Measurements from ENCODE around the gene ERF. TPM values are rescaled to one million over a fixed set of nuclear protein-coding genes. Genes with fewer than 3 reads are reported as not detected.
A peak's percentile ranks its signal among the peaks of the same experiment; 100 is the strongest.

Gene ERF
- total RNA-seq, 1 donor from 2014 or later: 51.6 TPM

DNA sequence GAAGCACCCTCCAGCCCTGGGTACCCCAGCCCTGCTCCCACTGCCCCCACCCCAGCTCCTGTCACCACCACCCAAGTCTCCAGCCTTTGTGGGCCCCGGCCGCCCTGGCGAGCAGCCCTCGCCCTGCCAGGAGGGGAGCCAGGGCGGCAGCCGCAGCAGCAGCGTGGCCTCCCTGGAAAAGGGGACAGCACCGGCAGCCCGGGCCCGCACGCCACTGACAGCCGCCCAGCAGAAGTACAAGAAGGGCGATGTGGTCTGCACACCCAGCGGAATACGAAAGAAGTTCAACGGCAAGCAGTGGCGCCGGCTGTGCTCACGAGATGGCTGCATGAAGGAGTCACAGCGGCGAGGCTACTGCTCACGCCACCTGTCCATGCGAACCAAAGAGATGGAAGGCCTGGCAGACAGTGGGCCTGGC lies 18.1 kb upstream of the ERF start:
- H3K9me3 ChIP-seq: no peaks in the 10 kb centered on the region
- H3K4me1 ChIP-seq: peaks cover 21 to 45% of the 10 kb centered on the region in 2 donors
- DNase-seq (ENCODE audit: low spot score in 2 of 2): no peak
- TF ChIP-seq, protein P1, sequence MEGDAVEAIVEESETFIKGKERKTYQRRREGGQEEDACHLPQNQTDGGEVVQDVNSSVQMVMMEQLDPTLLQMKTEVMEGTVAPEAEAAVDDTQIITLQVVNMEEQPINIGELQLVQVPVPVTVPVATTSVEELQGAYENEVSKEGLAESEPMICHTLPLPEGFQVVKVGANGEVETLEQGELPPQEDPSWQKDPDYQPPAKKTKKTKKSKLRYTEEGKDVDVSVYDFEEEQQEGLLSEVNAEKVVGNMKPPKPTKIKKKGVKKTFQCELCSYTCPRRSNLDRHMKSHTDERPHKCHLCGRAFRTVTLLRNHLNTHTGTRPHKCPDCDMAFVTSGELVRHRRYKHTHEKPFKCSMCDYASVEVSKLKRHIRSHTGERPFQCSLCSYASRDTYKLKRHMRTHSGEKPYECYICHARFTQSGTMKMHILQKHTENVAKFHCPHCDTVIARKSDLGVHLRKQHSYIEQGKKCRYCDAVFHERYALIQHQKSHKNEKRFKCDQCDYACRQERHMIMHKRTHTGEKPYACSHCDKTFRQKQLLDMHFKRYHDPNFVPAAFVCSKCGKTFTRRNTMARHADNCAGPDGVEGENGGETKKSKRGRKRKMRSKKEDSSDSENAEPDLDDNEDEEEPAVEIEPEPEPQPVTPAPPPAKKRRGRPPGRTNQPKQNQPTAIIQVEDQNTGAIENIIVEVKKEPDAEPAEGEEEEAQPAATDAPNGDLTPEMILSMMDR (IDR thresholded peaks at IDR 0.05): no peak
- intact Hi-C loops (cut with DNase I): no loop called here
- no peaks in the 10 kb centered on the region for H3K27me3 ChIP-seq
- peak overlapping the region in 1 of 2 donors; percentile 97 for H3K27ac ChIP-seq
- H3K36me3 ChIP-seq: peaks cover 35 to 36% of the 10 kb centered on the region in 2 donors
- no peak overlapping the region for H3K4me3 ChIP-seq

DNA sequence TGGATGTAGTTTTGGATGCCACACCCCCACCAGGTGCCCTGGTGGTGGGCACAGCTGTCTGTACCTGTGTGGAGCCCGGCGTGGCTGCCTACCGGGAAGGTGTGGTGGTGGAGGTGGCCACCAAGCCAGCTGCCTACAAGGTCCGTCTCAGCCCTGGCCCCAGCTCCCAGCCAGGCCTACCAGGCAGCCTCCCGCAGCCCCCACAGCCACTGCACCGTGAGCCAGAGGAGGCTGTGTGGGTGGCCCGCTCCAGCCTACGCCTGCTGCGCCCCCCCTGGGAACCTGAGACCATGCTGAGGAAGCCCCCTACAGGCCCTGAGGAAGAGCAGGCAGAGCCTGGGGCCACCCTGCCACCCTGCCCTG lies 17.6 kb upstream of the ERF start:
- no peak overlapping the region for H3K4me3 ChIP-seq
- intact Hi-C loops (cut with DNase I): no loop called here
- H3K27me3 ChIP-seq: no peaks in the 10 kb centered on the region
- DNase-seq (ENCODE audit: low spot score in 2 of 2): no peak
- H3K9me3 ChIP-seq: no peaks in the 10 kb centered on the region
- peak overlapping the region in 1 of 2 donors; percentile 97 for H3K27ac ChIP-seq
- H3K4me1 ChIP-seq: peaks cover 16 to 45% of the 10 kb centered on the region in 2 donors
- TF ChIP-seq, protein P1 (IDR thresholded peaks at IDR 0.05): no peak
- peaks cover 35 to 36% of the 10 kb centered on the region in 2 donors for H3K36me3 ChIP-seq

DNA sequence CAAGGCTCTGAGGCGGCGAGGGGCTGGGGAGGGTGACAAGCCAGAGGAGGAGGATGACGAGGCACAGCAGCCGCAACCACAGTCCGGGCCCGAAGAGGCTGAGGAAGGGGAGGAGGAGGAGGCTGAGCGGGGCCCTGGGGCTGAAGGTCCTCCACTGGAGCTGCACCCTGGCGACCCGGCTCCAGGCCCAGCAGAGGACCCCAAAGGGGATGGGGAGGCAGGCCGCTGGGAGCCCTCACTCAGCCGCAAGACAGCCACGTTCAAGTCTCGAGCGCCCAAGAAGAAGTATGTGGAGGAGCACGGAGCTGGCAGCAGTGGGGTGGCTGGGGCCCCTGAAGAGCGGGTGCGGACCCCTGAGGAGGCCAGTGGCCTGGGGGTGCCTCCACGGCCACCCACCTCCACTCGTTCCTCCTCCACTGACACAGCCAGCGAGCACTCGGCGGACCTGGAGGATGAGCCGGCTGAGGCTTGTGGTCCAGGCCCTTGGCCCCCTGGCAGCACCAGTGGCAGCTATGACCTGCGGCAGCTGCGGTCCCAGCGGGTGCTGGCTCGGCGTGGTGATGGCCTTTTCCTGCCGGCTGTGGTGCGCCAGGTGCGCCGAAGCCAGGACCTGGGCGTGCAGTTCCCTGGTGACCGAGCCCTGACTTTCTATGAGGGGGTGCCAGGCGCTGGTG lies 17.1 kb upstream of the ERF start:
- H3K4me1 ChIP-seq: peaks cover 11 to 40% of the 10 kb centered on the region in 2 donors
- intact Hi-C loops (cut with DNase I): no loop called here
- no peaks in the 10 kb centered on the region for H3K9me3 ChIP-seq
- peak in 1 of 2 donors; percentile 60 for DNase-seq (ENCODE audit: low spot score in 2 of 2)
- TF ChIP-seq, protein P1 (IDR thresholded peaks at IDR 0.05): no peak
- H3K4me3 ChIP-seq: no peak overlapping the region
- H3K27me3 ChIP-seq: no peaks in the 10 kb centered on the region
- H3K27ac ChIP-seq: peak overlapping the region; percentile 95 to 97
- peaks cover 35 to 36% of the 10 kb centered on the region in 2 donors for H3K36me3 ChIP-seq

DNA sequence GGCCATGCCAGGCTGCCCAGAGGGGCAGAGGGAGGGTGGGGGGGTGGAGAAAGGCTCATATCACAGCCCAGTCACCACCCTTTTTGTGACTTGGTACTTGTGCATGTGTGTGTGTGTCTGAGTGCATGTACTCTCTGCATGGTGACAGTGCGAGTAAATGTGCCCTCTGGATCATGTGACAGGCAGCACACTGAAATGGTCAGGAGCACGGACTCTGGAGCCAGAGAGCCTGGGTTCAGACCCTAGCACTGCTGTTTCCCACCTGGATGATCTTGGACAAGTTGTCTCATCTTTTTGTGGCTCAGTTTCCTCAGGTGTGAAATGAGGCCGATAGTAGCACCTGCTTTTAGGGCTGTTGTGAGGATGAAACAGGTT lies 16.1 kb upstream of the ERF start:
- no peaks in the 10 kb centered on the region for H3K27me3 ChIP-seq
- peak overlapping the region; percentile 95 to 97 for H3K27ac ChIP-seq
- intact Hi-C loops (cut with DNase I): no loop called here
- DNase-seq (ENCODE audit: low spot score in 2 of 2): no peak
- TF ChIP-seq, protein P1 (IDR thresholded peaks at IDR 0.05): no peak
- peaks cover 10 to 31% of the 10 kb centered on the region in 2 donors for H3K4me1 ChIP-seq
- H3K4me3 ChIP-seq: peak overlapping the region; percentile 62 to 74
- H3K36me3 ChIP-seq: peaks cover 35 to 36% of the 10 kb centered on the region in 2 donors
- no peaks in the 10 kb centered on the region for H3K9me3 ChIP-seq

DNA sequence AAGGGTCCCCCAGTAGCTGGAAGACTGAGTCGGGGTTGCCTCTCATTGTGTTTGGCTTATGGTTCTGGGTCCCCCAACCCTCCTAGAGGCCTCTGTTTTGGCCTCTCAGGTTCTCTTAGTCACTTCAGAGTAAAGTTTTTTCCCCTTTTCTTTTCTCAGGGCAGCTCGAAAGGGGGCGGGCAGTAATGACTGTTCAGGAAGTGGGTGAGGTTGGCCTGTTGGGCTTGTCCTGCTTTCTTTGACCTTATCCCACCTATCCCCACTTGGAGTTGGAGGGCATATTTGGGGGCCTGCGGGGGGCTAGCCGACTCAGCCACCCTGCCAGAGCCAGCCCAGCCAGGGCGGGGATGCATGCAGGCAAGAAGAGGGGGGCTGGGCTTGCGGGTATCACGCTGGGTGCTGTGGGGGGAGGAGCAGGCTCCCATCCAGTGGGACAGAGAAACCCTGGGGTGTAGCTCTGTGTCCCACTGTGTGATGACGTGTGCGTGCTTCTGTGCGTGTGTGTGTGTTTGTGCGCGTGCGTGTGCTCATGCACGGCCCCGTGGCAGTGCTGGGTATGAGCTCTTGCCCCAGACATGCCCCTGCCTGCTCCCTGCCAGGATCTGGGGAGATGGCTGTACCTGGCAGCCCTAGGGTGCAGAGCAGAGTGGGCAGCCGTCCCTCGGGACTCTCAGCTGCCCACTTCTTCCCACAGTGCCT lies 15.6 kb upstream of the ERF start:
- TF ChIP-seq, protein P1 (IDR thresholded peaks at IDR 0.05): no peak
- H3K27me3 ChIP-seq: no peaks in the 10 kb centered on the region
- peaks cover 10 to 25% of the 10 kb centered on the region in 2 donors for H3K4me1 ChIP-seq
- intact Hi-C loops (cut with DNase I): loop anchor here (1.0 kb wide), 1 partner anchor 9 kb away; no protein-coding TSS in a partner anchor
- peak overlapping the region; percentile 95 to 97 for H3K27ac ChIP-seq
- peaks cover 33 to 35% of the 10 kb centered on the region in 2 donors for H3K36me3 ChIP-seq
- H3K4me3 ChIP-seq: peak overlapping the region; percentile 62 to 74
- no peaks in the 10 kb centered on the region for H3K9me3 ChIP-seq
- DNase-seq (ENCODE audit: low spot score in 2 of 2): peak; percentile 75 to 89

All from ascending aorta (tissue), 2 donors.